Thyroid gland (tissue), 4 donors: Measurements from ENCODE around the gene GPR149.

Experiments used
- POLR2A ChIP-seq, 2 donors: fragments of 450-650 bp; IDR thresholded peaks; one replicate each; pipeline ENCODE4 v1.6.1; 2017; ENCODE audit warnings: antibody characterized with exemption in 2 of 2, mild to moderate bottlenecking in 2 of 2, moderate library complexity in 1 of 2
- TF ChIP-seq, protein P1 (sequence below), 6 experiments: fragments of 200-600 bp in 3 of 6; fragments of 450-650 bp in 3 of 6; sonication (generic) in 3 of 6; IDR thresholded peaks; one replicate each; pipeline ENCODE4 v1.5.1; 2016 to 2019; ENCODE audit warnings: antibody characterized with exemption in 6 of 6, mild to moderate bottlenecking in 2 of 6, inconsistent platforms in 1 of 6, moderate library complexity in 1 of 6

DNA sequence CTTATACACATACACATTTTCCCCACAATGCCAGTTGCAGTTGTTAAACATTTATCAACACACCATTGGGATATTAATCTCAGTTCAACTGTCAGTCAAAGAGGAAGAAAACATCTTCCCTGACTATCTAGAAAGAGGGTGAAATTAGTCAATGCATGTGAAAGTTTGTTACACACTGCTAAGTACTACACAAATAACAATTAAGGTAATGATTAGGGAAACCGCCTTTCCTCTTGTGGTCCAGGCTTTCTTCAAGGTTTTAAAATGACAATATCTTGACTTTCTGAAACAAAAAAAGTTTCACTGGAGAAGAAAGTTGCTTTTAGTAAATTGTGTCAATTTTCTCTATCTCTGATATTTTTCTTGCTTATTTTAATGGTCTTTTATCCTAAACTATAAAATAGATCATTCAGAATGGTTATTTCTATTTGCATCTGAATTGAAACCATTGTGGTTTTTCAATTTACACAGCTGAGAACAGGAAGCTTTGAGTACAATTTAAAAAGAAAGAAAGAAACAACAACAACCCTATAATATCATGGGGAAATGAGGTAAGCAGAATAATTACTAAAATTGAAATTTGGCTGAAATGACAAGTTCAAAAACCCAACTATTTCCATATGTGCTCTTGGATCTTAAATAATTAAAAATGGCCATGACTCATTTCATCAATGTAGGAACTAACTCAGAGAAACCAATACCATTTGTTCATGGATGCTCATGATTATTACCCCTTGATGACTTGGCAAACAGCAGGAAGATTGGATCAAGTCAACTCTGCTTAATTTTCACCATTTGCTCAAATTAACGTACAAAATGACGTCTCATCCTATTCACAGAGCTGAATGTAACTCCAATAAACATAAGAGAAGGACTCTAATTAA lies 31.7 kb downstream of the GPR149 start:
- TF ChIP-seq, protein P1, sequence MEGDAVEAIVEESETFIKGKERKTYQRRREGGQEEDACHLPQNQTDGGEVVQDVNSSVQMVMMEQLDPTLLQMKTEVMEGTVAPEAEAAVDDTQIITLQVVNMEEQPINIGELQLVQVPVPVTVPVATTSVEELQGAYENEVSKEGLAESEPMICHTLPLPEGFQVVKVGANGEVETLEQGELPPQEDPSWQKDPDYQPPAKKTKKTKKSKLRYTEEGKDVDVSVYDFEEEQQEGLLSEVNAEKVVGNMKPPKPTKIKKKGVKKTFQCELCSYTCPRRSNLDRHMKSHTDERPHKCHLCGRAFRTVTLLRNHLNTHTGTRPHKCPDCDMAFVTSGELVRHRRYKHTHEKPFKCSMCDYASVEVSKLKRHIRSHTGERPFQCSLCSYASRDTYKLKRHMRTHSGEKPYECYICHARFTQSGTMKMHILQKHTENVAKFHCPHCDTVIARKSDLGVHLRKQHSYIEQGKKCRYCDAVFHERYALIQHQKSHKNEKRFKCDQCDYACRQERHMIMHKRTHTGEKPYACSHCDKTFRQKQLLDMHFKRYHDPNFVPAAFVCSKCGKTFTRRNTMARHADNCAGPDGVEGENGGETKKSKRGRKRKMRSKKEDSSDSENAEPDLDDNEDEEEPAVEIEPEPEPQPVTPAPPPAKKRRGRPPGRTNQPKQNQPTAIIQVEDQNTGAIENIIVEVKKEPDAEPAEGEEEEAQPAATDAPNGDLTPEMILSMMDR (IDR thresholded peaks at IDR 0.05): no peak
- TF ChIP-seq POLR2A (IDR thresholded peaks at IDR 0.05): no peak
